HCT116 (cell line): ENCODE measurements around the gene AKT3. TPM values are rescaled to one million over a fixed set of nuclear protein-coding genes. Genes with fewer than 3 reads are reported as not detected.

Source experiments
- ATAC-seq: fragments of 200-7000 bp; cut with Tn5 transposase; 2 replicates; pipeline ENCODE4 v1.9.1; 2020; ENCODE audit warnings: mild to moderate bottlenecking, moderate library complexity
- BruUV-seq: library from RNA; stranded (reverse); fragments of 400-500 nt; replicated peaks from 2 replicates; lab custom pipeline; 2021; lab: Mats Ljungman, UMichigan
- CTCF ChIA-PET: fragments of 300-600 bp; sonication (Branson Sonifier 250); formaldehyde crosslinking; loops from one replicate; lab custom pipeline; 2021; ENCODE audit warnings: antibody characterized with exemption; lab: Charles Lee
- POLR2A ChIA-PET: fragments of 300-600, 350-600 bp; sonication (Branson Sonifier 250); formaldehyde crosslinking; loops from one replicate; lab custom pipeline; 2021; ENCODE audit warnings: antibody characterized with exemption; lab: Charles Lee
- RAD21 ChIA-PET, 2 experiments: fragments of 300-600 bp; sonication (Branson Sonifier 250); formaldehyde crosslinking; loops; one replicate each; lab custom pipeline; 2023; ENCODE audit warnings: low total read pairs in 2 of 2; ENCODE audit not compliant: uncharacterized antibody in 2 of 2, unreplicated experiment in 2 of 2, low non-redundant PET in 1 of 2; lab: Charles Lee
- DNase-seq: peaks from one replicate; pipeline ENCODE4 v3.0.0-alpha.2; 2010; ENCODE audit warnings: low read depth, low spot score
- H2AFZ ChIP-seq: fragments of 200-600 bp; shearing (Covaris generic), sonication (generic); 2 replicates; pipeline ENCODE4 v1.6.1; 2017; ENCODE audit warnings: low read depth, mixed run types, mixed read lengths, antibody characterized with exemption, low read length; ENCODE audit not compliant: poor library complexity, severe bottlenecking
- H3K27ac ChIP-seq: 2 replicates; pipeline ENCODE4 v1.5.1; 2012; ENCODE audit warnings: low read depth, low read length
- H3K27me3 ChIP-seq: fragments of 200-600 bp; sonication (generic); 2 replicates; pipeline ENCODE4 v1.6.1; 2016; ENCODE audit warnings: mixed run types, low read length, mixed read lengths; ENCODE audit not compliant: insufficient read depth
- H3K36me3 ChIP-seq, 2 experiments: fragments of 200-500 bp in 1 of 2; fragments of 200-600 bp in 1 of 2; sonication (Bioruptor generic) in 1 of 2; sonication (generic) in 1 of 2; 2 replicates each; pipeline versions ENCODE4 v1.5.1 to v1.6.1; 2014 to 2016; ENCODE audit warnings: low read length in 2 of 2, inconsistent platforms in 1 of 2, mixed read lengths in 1 of 2, mixed run types in 1 of 2; ENCODE audit not compliant: insufficient read depth in 2 of 2, control insufficient read depth in 1 of 2
- H3K4me1 ChIP-seq, 2 experiments: fragments of 200-600 bp in 1 of 2; sonication (generic) in 1 of 2; 2 replicates each; pipeline versions ENCODE4 v1.5.1 to v1.6.1; 2012 to 2017; ENCODE audit warnings: low read length in 2 of 2, inconsistent platforms in 1 of 2, mild to moderate bottlenecking in 1 of 2, mixed read lengths in 1 of 2, mixed run types in 1 of 2, moderate library complexity in 1 of 2; ENCODE audit not compliant: insufficient read depth in 2 of 2, control insufficient read depth in 1 of 2
- H3K4me2 ChIP-seq: fragments of 200-600 bp; sonication (generic); 2 replicates; pipeline ENCODE4 v1.6.1; 2017; ENCODE audit warnings: mixed run types, low read length, mixed read lengths
- H3K4me3 ChIP-seq, 2 experiments: fragments of 200-600 bp in 1 of 2; sonication (generic) in 1 of 2; replicated peaks in 1 of 2; 2 replicates each; pipeline ENCODE4 v1.5.1; 2011 to 2016; ENCODE audit warnings: low read length in 2 of 2, control low read depth in 1 of 2, low read depth in 1 of 2, mild to moderate bottlenecking in 1 of 2, mixed read lengths in 1 of 2, mixed run types in 1 of 2
- H3K79me2 ChIP-seq: fragments of 200-600 bp; sonication (generic); 2 replicates; pipeline ENCODE4 v1.6.1; 2017; ENCODE audit warnings: mild to moderate bottlenecking, mixed run types, low read length, moderate library complexity, mixed read lengths; ENCODE audit not compliant: insufficient read depth
- H3K9ac ChIP-seq: fragments of 200-600 bp; sonication (generic); 2 replicates; pipeline ENCODE4 v1.6.1; 2016; ENCODE audit warnings: low read length, mixed read lengths
- H3K9me2 ChIP-seq: fragments of 200-600 bp; sonication (generic), shearing (Covaris generic); 2 replicates; pipeline ENCODE4 v1.6.1; 2017; ENCODE audit warnings: mixed run types, mild to moderate bottlenecking, moderate library complexity; ENCODE audit not compliant: insufficient read depth
- H3K9me3 ChIP-seq, 2 experiments: fragments of 200-500 bp in 1 of 2; fragments of 200-600 bp in 1 of 2; sonication (Bioruptor generic) in 1 of 2; sonication (generic) in 1 of 2; 2 replicates each; pipeline ENCODE4 v1.6.1; 2014 to 2017; ENCODE audit warnings: low read length in 2 of 2, mixed read lengths in 2 of 2, inconsistent platforms in 1 of 2, low read depth in 1 of 2, mild to moderate bottlenecking in 1 of 2, mixed run types in 1 of 2, moderate library complexity in 1 of 2; ENCODE audit not compliant: control insufficient read depth in 1 of 2, insufficient read depth in 1 of 2
- H4K20me1 ChIP-seq: fragments of 200-600 bp; sonication (generic), shearing (Covaris generic); 2 replicates; pipeline ENCODE4 v1.6.1; 2017; ENCODE audit warnings: mixed run types, mild to moderate bottlenecking, moderate library complexity; ENCODE audit not compliant: insufficient read depth
- CBX3 ChIP-seq: IDR thresholded peaks from 2 replicates; pipeline ENCODE4 v1.6.1; 2012; ENCODE audit warnings: low read depth
- CEBPB ChIP-seq: IDR thresholded peaks from 2 replicates; pipeline ENCODE4 v1.6.1; 2012; ENCODE audit warnings: low read depth
- EGR1 ChIP-seq: IDR thresholded peaks from 2 replicates; pipeline ENCODE4 v1.6.1; 2012; ENCODE audit warnings: low read depth
- ELF1 ChIP-seq: IDR thresholded peaks from 2 replicates; pipeline ENCODE4 v1.6.1; 2012; ENCODE audit warnings: low read depth, borderline replicate concordance
- EZH2 ChIP-seq: fragments of 200-600 bp; sonication (generic); IDR thresholded peaks from 2 replicates; pipeline ENCODE4 v1.6.1; 2017; ENCODE audit warnings: antibody characterized with exemption, mixed run types
- POLR2A ChIP-seq: IDR thresholded peaks from 2 replicates; pipeline ENCODE4 v1.7.0; 2011; ENCODE audit warnings: borderline replicate concordance; ENCODE audit not compliant: insufficient read depth, insufficient read length; ENCODE audit errors: extremely low read depth
- RAD21 ChIP-seq: IDR thresholded peaks from 2 replicates; pipeline ENCODE4 v1.6.1; 2012; ENCODE audit warnings: low read depth, mild to moderate bottlenecking
- REST ChIP-seq: IDR thresholded peaks from 2 replicates; pipeline ENCODE4 v1.6.1; 2012; ENCODE audit warnings: low read depth
- SP1 ChIP-seq: IDR thresholded peaks from 2 replicates; pipeline ENCODE4 v1.6.1; 2012; ENCODE audit warnings: low read depth
- ZBTB33 ChIP-seq: IDR thresholded peaks from 2 replicates; pipeline ENCODE4 v1.6.1; 2011; ENCODE audit warnings: mild to moderate bottlenecking, low read length, moderate library complexity; ENCODE audit not compliant: insufficient replicate concordance; ENCODE audit errors: extremely low read depth
- ZFX ChIP-seq: fragments of 450-650 bp; IDR thresholded peaks from 2 replicates; pipeline ENCODE4 v1.6.1; 2017
- ZNF274 ChIP-seq: fragments of 200-500 bp; sonication (Bioruptor generic); IDR thresholded peaks from 2 replicates; pipeline ENCODE4 v1.6.1; 2014; ENCODE audit warnings: mild to moderate bottlenecking, low read depth, low read length, inconsistent platforms
- intact Hi-C: fragments of 100-400 bp; cut with micrococcal nuclease; formaldehyde crosslinking; loops from 2 replicates; pipeline ENCODE4 v1.10.0; 2022
- total RNA-seq: library from RNA; stranded (reverse); gene quantifications from one replicate; pipeline ENCODE4 v1.2.1, GENCODE V29; 2021; ENCODE audit not compliant: unreplicated experiment
- TF ChIP-seq, protein P1 (sequence below), 3 experiments: fragments of 200-600 bp in 1 of 3; sonication (generic) in 1 of 3; IDR thresholded peaks in 2 of 3; conservative IDR thresholded peaks in 1 of 3; 2 replicates each; pipeline ENCODE4 v1.5.1; 2012 to 2017; ENCODE audit warnings: low read depth in 2 of 3, low read length in 2 of 3, antibody characterized with exemption in 1 of 3, borderline replicate concordance in 1 of 3, control low read depth in 1 of 3, mild to moderate bottlenecking in 1 of 3, mixed read lengths in 1 of 3, mixed run types in 1 of 3, moderate library complexity in 1 of 3; ENCODE audit not compliant: insufficient read depth in 1 of 3
- TF ChIP-seq, protein P2 (sequence below): IDR thresholded peaks from 2 replicates; pipeline ENCODE4 v1.6.1; 2012

Gene AKT3
- total RNA-seq, 1 experiment from 2014 or later, result 0.49 TPM

GRCh38 chr1:243790404-243790803 lies 59.6 kb downstream of the AKT3 start:
- TF ChIP-seq EGR1, result no peak
- TF ChIP-seq EZH2, result no peak
- TF ChIP-seq, protein P1, sequence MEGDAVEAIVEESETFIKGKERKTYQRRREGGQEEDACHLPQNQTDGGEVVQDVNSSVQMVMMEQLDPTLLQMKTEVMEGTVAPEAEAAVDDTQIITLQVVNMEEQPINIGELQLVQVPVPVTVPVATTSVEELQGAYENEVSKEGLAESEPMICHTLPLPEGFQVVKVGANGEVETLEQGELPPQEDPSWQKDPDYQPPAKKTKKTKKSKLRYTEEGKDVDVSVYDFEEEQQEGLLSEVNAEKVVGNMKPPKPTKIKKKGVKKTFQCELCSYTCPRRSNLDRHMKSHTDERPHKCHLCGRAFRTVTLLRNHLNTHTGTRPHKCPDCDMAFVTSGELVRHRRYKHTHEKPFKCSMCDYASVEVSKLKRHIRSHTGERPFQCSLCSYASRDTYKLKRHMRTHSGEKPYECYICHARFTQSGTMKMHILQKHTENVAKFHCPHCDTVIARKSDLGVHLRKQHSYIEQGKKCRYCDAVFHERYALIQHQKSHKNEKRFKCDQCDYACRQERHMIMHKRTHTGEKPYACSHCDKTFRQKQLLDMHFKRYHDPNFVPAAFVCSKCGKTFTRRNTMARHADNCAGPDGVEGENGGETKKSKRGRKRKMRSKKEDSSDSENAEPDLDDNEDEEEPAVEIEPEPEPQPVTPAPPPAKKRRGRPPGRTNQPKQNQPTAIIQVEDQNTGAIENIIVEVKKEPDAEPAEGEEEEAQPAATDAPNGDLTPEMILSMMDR (IDR thresholded peaks at IDR 0.05 in 2 of 3, conservative IDR thresholded peaks at IDR 0.05 in 1 of 3; ENCODE audit: borderline replicate concordance in 1 of 3, insufficient read depth in 1 of 3, low read depth in 2 of 3, low read length in 2 of 3), result no peak
- Histone ChIP-seq H4K20me1 (no peaks in the 10 kb centered on the region), H3K4me1 (no peaks in the 10 kb centered on the region), H3K79me2 (no peaks in the 10 kb centered on the region), H3K27ac (no peak overlapping the region), H3K9me3 (no peaks in the 10 kb centered on the region), H3K9ac (no peak overlapping the region), H3K4me2 (no peak overlapping the region), H3K9me2 (no peaks in the 10 kb centered on the region), H3K4me3 (no peak overlapping the region), H3K36me3 (no peaks in the 10 kb centered on the region), H3K27me3 (peaks cover 30% of the 10 kb centered on the region), H2AFZ (no peak overlapping the region)
- ChIA-PET POLR2A (no interaction called here), RAD21 (no interaction called here), CTCF (no interaction called here)
- DNase-seq, result no peak
- intact Hi-C loops, result no loop called here
- no TSS peak for BruUV-seq
- no peak for ATAC-seq

GRCh38 chr1:243786531-243786930 lies 63.5 kb downstream of the AKT3 start:
- Histone ChIP-seq H3K79me2 (no peaks in the 10 kb centered on the region), H3K9me3 (no peaks in the 10 kb centered on the region), H3K4me2 (no peak overlapping the region), H3K4me3 (no peak overlapping the region), H3K27ac (no peak overlapping the region), H3K4me1 (no peaks in the 10 kb centered on the region), H3K9me2 (no peaks in the 10 kb centered on the region), H4K20me1 (no peaks in the 10 kb centered on the region), H3K36me3 (no peaks in the 10 kb centered on the region), H3K9ac (no peak overlapping the region), H3K27me3 (peaks cover 30% of the 10 kb centered on the region), H2AFZ (no peak overlapping the region)
- intact Hi-C loops, result no loop called here
- ChIA-PET RAD21 (no interaction called here), CTCF (no interaction called here), POLR2A (no interaction called here)
- no peak for DNase-seq
- no TSS peak for BruUV-seq
- ATAC-seq, result no peak
- no peak for TF ChIP-seq ELF1
- no peak for TF ChIP-seq CBX3
- TF ChIP-seq CEBPB, result no peak
- no peak for TF ChIP-seq SP1
- TF ChIP-seq REST, result no peak
- no peak for TF ChIP-seq POLR2A
- no peak for TF ChIP-seq ZNF274
- no peak for TF ChIP-seq EZH2
- no peak for TF ChIP-seq ZFX
- TF ChIP-seq ZBTB33, result no peak
- TF ChIP-seq RAD21, result no peak
- TF ChIP-seq, protein P2, sequence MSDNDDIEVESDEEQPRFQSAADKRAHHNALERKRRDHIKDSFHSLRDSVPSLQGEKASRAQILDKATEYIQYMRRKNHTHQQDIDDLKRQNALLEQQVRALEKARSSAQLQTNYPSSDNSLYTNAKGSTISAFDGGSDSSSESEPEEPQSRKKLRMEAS, result no peak
